HG03196 (cell line): ENCODE data around the gene PRR32.
"Not testable (repeated sequence)": the region's sequence is repeated elsewhere in the genome, so short reads cannot be mapped to it uniquely, and the experiment has no call there.

Experiments
- ATAC-seq: cut with Tn5 transposase; IDR thresholded peaks from one replicate; pipeline ENCODE4 v1.9.1; 2021; ENCODE audit not compliant: unreplicated experiment

The PRR32 gene

GRCh38 chrX:126819429-126819828 lies at the start of gene PRR32:
PRR32 (plus strand) TSS chrX:126819729; CDS start chrX:126819844, 115 bp downstream.
- ATAC-seq: no peak

- no peak for ATAC-seq
Measured at GRCh38 chrX:126770179-126770578, 49.4 kb upstream of the PRR32 start.

- ATAC-seq: no peak
Measured at GRCh38 chrX:126785539-126785938, 34.0 kb upstream of the PRR32 start.

- ATAC-seq: no peak
Measured at GRCh38 chrX:126799059-126799458, 20.5 kb upstream of the PRR32 start.

- ATAC-seq: not testable (repeated sequence)
Measured at GRCh38 chrX:126806784-126807183, 12.7 kb upstream of the PRR32 start.

GRCh38 chrX:126815806-126816205 lies 3.7 kb upstream of the PRR32 start:
- no peak for ATAC-seq

GRCh38 chrX:126820700-126821420 lies 1.3 kb downstream of the PRR32 start:
- no peak for ATAC-seq

GRCh38 chrX:126824338-126825007 lies 4.9 kb downstream of the PRR32 start:
- ATAC-seq: no peak

- ATAC-seq: no peak
Measured at GRCh38 chrX:126825566-126826193, 6.2 kb downstream of the PRR32 start.

- ATAC-seq: no peak
Measured at GRCh38 chrX:126836186-126836585, 16.7 kb downstream of the PRR32 start.

- no peak for ATAC-seq
Measured at GRCh38 chrX:126847143-126847542, 27.6 kb downstream of the PRR32 start.

GRCh38 chrX:126855839-126856524 lies 36.5 kb downstream of the PRR32 start:
- no peak for ATAC-seq
